GM23338 (cell line): Measurements from ENCODE around the gene TNPO3. TPM values are rescaled to one million over a fixed set of nuclear protein-coding genes. Genes with fewer than 3 reads are reported as not detected.

Source experiments
- ATAC-seq: fragments of 200-7000 bp; cut with Tn5 transposase; 3 replicates; pipeline ENCODE4 v1.9.1; 2020
- DNase-seq: peaks from one replicate; pipeline ENCODE4 v3.0.0-alpha.2; 2015; ENCODE audit warnings: low spot score
- H2AFZ ChIP-seq: fragments of 200-600 bp; sonication (generic); 2 replicates; pipeline ENCODE4 v1.8.0; 2016; ENCODE audit warnings: antibody characterized with exemption, mild to moderate bottlenecking, moderate library complexity
- H3F3A ChIP-seq: fragments of 200-600 bp; sonication (generic); replicated peaks from 2 replicates; pipeline ENCODE4 v1.8.0; 2017; ENCODE audit warnings: antibody characterized with exemption, mixed run types, low read depth
- H3K27ac ChIP-seq: fragments of 200-600 bp; sonication (generic); 2 replicates; pipeline ENCODE4 v1.6.1; 2016; ENCODE audit warnings: low read depth
- H3K27me3 ChIP-seq: fragments of 200-600 bp; sonication (generic); 2 replicates; pipeline ENCODE4 v1.8.0; 2016; ENCODE audit warnings: mild to moderate bottlenecking, mixed run types, moderate library complexity; ENCODE audit not compliant: insufficient read depth
- H3K36me3 ChIP-seq: fragments of 200-600 bp; sonication (generic); 2 replicates; pipeline ENCODE4 v1.8.0; 2016; ENCODE audit warnings: mild to moderate bottlenecking; ENCODE audit not compliant: insufficient read depth
- H3K4me1 ChIP-seq: fragments of 200-600 bp; sonication (generic); 2 replicates; pipeline ENCODE4 v1.8.0; 2016; ENCODE audit warnings: mild to moderate bottlenecking, moderate library complexity; ENCODE audit not compliant: insufficient read depth
- H3K4me2 ChIP-seq: fragments of 200-600 bp; sonication (generic); 2 replicates; pipeline ENCODE4 v1.7.1; 2017; ENCODE audit warnings: mixed run types
- H3K4me3 ChIP-seq: fragments of 200-600 bp; sonication (generic); 2 replicates; pipeline ENCODE4 v1.6.1; 2016; ENCODE audit warnings: mixed run types
- H3K79me2 ChIP-seq: fragments of 200-600 bp; sonication (generic); replicated peaks from 2 replicates; pipeline ENCODE4 v1.8.0; 2017; ENCODE audit warnings: mild to moderate bottlenecking; ENCODE audit not compliant: insufficient read depth
- H3K9me2 ChIP-seq: fragments of 200-600 bp; sonication (generic); 2 replicates; pipeline ENCODE4 v1.8.0; 2017; ENCODE audit not compliant: insufficient read depth
- H4K20me1 ChIP-seq: fragments of 200-600 bp; sonication (generic); replicated peaks from 2 replicates; pipeline ENCODE4 v1.8.0; 2017; ENCODE audit warnings: mild to moderate bottlenecking; ENCODE audit not compliant: insufficient read depth
- H3K27ac Mint-ChIP-seq: 2 replicates; pipeline ENCODE4 v1.8.0; 2020; ENCODE audit warnings: inconsistent platforms, mild to moderate bottlenecking, moderate library complexity, mixed read lengths
- H3K27me3 Mint-ChIP-seq: 3 replicates; pipeline ENCODE4 v1.8.0; 2022; ENCODE audit warnings: low read depth, mild to moderate bottlenecking, moderate library complexity, mixed read lengths, inconsistent platforms; ENCODE audit not compliant: insufficient read depth, poor library complexity
- H3K36me3 Mint-ChIP-seq: 3 replicates; pipeline ENCODE4 v1.8.0; 2021; ENCODE audit warnings: low read depth, mild to moderate bottlenecking, inconsistent platforms, moderate library complexity, mixed read lengths
- H3K4me1 Mint-ChIP-seq: 3 replicates; pipeline ENCODE4 v1.8.0; 2020; ENCODE audit warnings: mild to moderate bottlenecking, inconsistent platforms, mixed read lengths
- H3K4me3 Mint-ChIP-seq: 3 replicates; pipeline ENCODE4 v1.8.0; 2021; ENCODE audit warnings: moderate library complexity, mild to moderate bottlenecking, inconsistent platforms, mixed read lengths
- H3K9me3 Mint-ChIP-seq: 3 replicates; pipeline ENCODE4 v1.8.0; 2020; ENCODE audit warnings: moderate library complexity, mild to moderate bottlenecking, inconsistent platforms, mixed read lengths
- CREB1 ChIP-seq: fragments of 250-450 bp; sonication (Bioruptor Pico); IDR thresholded peaks from 2 replicates; pipeline ENCODE4 v1.5.0; 2020; ENCODE audit warnings: low read depth, mild to moderate bottlenecking, moderate library complexity
- CTCF ChIP-seq, 2 experiments: fragments of 200-600 bp in 1 of 2; sonication (generic) in 1 of 2; conservative IDR thresholded peaks; 2 replicates each; pipeline versions ENCODE4 v1.5.1 to v1.6.1; 2016 to 2017; ENCODE audit warnings: antibody characterized with exemption in 2 of 2, low read depth in 2 of 2, mild to moderate bottlenecking in 2 of 2, moderate library complexity in 1 of 2
- ETS1 ChIP-seq: IDR thresholded peaks from 2 replicates; pipeline ENCODE4 v1.6.1; 2016; ENCODE audit warnings: antibody characterized with exemption
- EZH2phosphoT487 ChIP-seq: fragments of 200-600 bp; sonication (generic); IDR thresholded peaks from one replicate; pipeline ENCODE4 v1.8.1; 2018; ENCODE audit warnings: antibody characterized with exemption; ENCODE audit not compliant: unreplicated experiment
- JUNB ChIP-seq: IDR thresholded peaks from one replicate; pipeline ENCODE4 v1.6.1; 2016; ENCODE audit warnings: antibody characterized with exemption; ENCODE audit not compliant: unreplicated experiment
- NANOG ChIP-seq: IDR thresholded peaks from 2 replicates; pipeline ENCODE4 v1.6.1; 2016; ENCODE audit warnings: antibody characterized with exemption, borderline replicate concordance
- POLR2AphosphoS5 ChIP-seq: IDR thresholded peaks from 2 replicates; pipeline ENCODE4 v1.6.1; 2016; ENCODE audit warnings: antibody characterized with exemption, low read depth
- REST ChIP-seq: IDR thresholded peaks from one replicate; pipeline ENCODE4 v1.6.1; 2018; ENCODE audit warnings: antibody characterized with exemption; ENCODE audit not compliant: unreplicated experiment
- ZNF114 ChIP-seq: fragments of 250-450 bp; sonication (Bioruptor Pico); IDR thresholded peaks from 2 replicates; pipeline ENCODE4 v1.5.0; 2020; ENCODE audit warnings: mild to moderate bottlenecking, moderate library complexity
- ZNF331 ChIP-seq: fragments of 250-450 bp; sonication (Bioruptor Pico); IDR thresholded peaks from 2 replicates; pipeline ENCODE4 v1.5.0; 2020; ENCODE audit warnings: low read depth, mild to moderate bottlenecking, moderate library complexity
- polyA plus RNA-seq: library from polyadenylated mRNA; unstranded; fragments of >200 nt; fragmentation: Nextera tagmentation; extraction: Ambion mirVana; gene quantifications from 2 replicates; pipeline ENCODE4 v1.2.1, GENCODE V29; 2016
- total RNA-seq: library from RNA; depleted of rRNA; stranded (reverse); fragments of >200 nt; shearing (Covaris generic); gene quantifications from 2 replicates; pipeline ENCODE4 v1.2.3, GENCODE V29; 2014

Gene TNPO3
- total and polyA plus RNA-seq, 2 experiments from 2014 or later = 38.2 to 127 TPM

GRCh38 chr7:129078455-129078854 lies 23.5 kb upstream of the TNPO3 start (continued):
- TF ChIP-seq ETS1 (no peak), POLR2AphosphoS5 (no peak), EZH2phosphoT487 (no peak), NANOG (no peak), JUNB (no peak), CREB1 (CRISPR knock-in tag) (no peak), REST (no peak), ZNF331 (CRISPR knock-in tag) (no peak), ZNF114 (no peak)

- Mint-ChIP-seq H3K4me1 (0 out of 3 replicates have a peak, but pooled peaks cover 2% of the 10 kb centered on the region), H3K36me3 (no peaks in the 10 kb centered on the region), H3K27ac (no peak overlapping the region), H3K27me3 (peaks cover 3% of the 10 kb centered on the region), H3K4me3 (no peak overlapping the region), H3K9me3 (peaks cover 5% of the 10 kb centered on the region; the same call in 2 of the 3 replicates)
- ATAC-seq = no peak
- H3K4me1 ChIP-seq = no peaks in the 10 kb centered on the region
- H3K9me2 ChIP-seq = no peaks in the 10 kb centered on the region
- H3K27ac ChIP-seq = no peak overlapping the region
- H4K20me1 ChIP-seq = no peaks in the 10 kb centered on the region
- H2AFZ ChIP-seq = no peak overlapping the region
- H3K79me2 ChIP-seq = no peaks in the 10 kb centered on the region
- H3K4me3 ChIP-seq = no peak overlapping the region
- H3K27me3 ChIP-seq = no peaks in the 10 kb centered on the region
- no peak for TF ChIP-seq NANOG
- TF ChIP-seq CTCF (conservative IDR thresholded peaks at IDR 0.05; ENCODE audit: low read depth in 2 of 2) = no peak
- TF ChIP-seq ZNF331 (CRISPR knock-in tag) = no peak
- H3K4me2 ChIP-seq = no peak overlapping the region
- no peaks in the 10 kb centered on the region for H3K36me3 ChIP-seq
- H3F3A ChIP-seq = no peaks in the 10 kb centered on the region
- no peak for DNase-seq
Measured at GRCh38 chr7:129076886-129077285, 22.0 kb upstream of the TNPO3 start.
